K562 (cell line): ENCODE measurements around the gene RBBP5. TPM values are rescaled to one million over a fixed set of nuclear protein-coding genes. Genes with fewer than 3 reads are reported as not detected.

Experiments used
- FIP1L1 ChIP-seq: fragments of 200-400 bp; formaldehyde crosslinking; IDR thresholded peaks from 2 replicates; pipeline ENCODE4 v1.6.1; 2018; ENCODE audit warnings: mild to moderate bottlenecking, low read depth, low read length; ENCODE audit not compliant: poor library complexity, severe bottlenecking
- FOXJ2 ChIP-seq: fragments of 200-800 bp; sonication (Bioruptor generic); IDR thresholded peaks from 2 replicates; pipeline ENCODE4 v1.6.1; 2016; ENCODE audit warnings: missing genetic modification characterization, missing compliant biosample characterization
- HEY1 ChIP-seq: fragments of 250-450 bp; sonication (Bioruptor Pico); IDR thresholded peaks from 2 replicates; pipeline ENCODE4 v1.5.0; 2020; ENCODE audit warnings: mild to moderate bottlenecking, moderate library complexity, borderline replicate concordance
- MCM3 ChIP-seq: fragments of 450-650 bp; IDR thresholded peaks from 2 replicates; pipeline ENCODE4 v1.6.1; 2016
- RB1 ChIP-seq: fragments of 450-650 bp; IDR thresholded peaks from 2 replicates; pipeline ENCODE4 v1.6.1; 2017; ENCODE audit warnings: low read depth, mild to moderate bottlenecking
- SIRT6 ChIP-seq: IDR thresholded peaks from one replicate; pipeline ENCODE4 v1.6.1; 2012; ENCODE audit warnings: low read depth, mild to moderate bottlenecking, control low read depth, inconsistent platforms, low read length, moderate library complexity
- ZBTB40 ChIP-seq, 2 experiments: fragments of 450-650 bp in 1 of 2; sonication (generic) in 1 of 2; formaldehyde crosslinking in 1 of 2; IDR thresholded peaks; 2 replicates each; pipeline versions ENCODE4 v1.7.1 to v1.9.0; 2016 to 2022; ENCODE audit warnings: inconsistent platforms in 1 of 2, mild to moderate bottlenecking in 1 of 2, missing genetic modification reagents in 1 of 2
- polyA plus RNA-seq, 8 experiments: library from polyadenylated mRNA; depleted of rRNA in 4 of 8; stranded (reverse) in 5 of 8; unstranded in 3 of 8; fragments of >200 nt; fragmentation: Nextera tagmentation in 2 of 8; fragmentation: Illumina TruSeq in 1 of 8; extraction: Ambion mirVana in 2 of 8; extraction: Trizol in 1 of 8; gene quantifications; 2 replicates each; pipeline versions ENCODE4 v1.2.1 to v1.2.3, GENCODE V29; 2011 to 2014; ENCODE audit warnings: inconsistent platforms in 1 of 8, missing spikeins in 1 of 8
- total RNA-seq, 7 experiments: library from RNA; depleted of rRNA in 6 of 7; stranded (reverse); fragments of >200 nt in 6 of 7; fragmentation: Illumina TruSeq in 2 of 7; extraction: Trizol in 2 of 7; gene quantifications; 2 replicates each; pipeline versions ENCODE4 v1.2.1 to v1.2.3, GENCODE V29; 2011 to 2021; ENCODE audit warnings: low replicate concordance in 1 of 7
- TF ChIP-seq, protein P1 (sequence below), 2 experiments: fragments of 450-650 bp; formaldehyde crosslinking in 1 of 2; IDR thresholded peaks; 2 replicates each; pipeline versions ENCODE4 v1.4.0 to v1.6.1; 2014 to 2020; ENCODE audit warnings: mild to moderate bottlenecking in 2 of 2, borderline replicate concordance in 1 of 2, low read depth in 1 of 2
- TF ChIP-seq, protein P2 (sequence below): fragments of 450-650 bp; formaldehyde crosslinking; IDR thresholded peaks from 2 replicates; pipeline ENCODE4 v1.4.0; 2022; ENCODE audit warnings: missing genetic modification characterization

RBBP5 gene
- total and polyA plus RNA-seq, 9 of the 15 experiments (the other 6 are each of a cell fraction or from before 2014, with no cell fraction given): 17.2 to 37.4 (median 28.4) TPM

DNA sequence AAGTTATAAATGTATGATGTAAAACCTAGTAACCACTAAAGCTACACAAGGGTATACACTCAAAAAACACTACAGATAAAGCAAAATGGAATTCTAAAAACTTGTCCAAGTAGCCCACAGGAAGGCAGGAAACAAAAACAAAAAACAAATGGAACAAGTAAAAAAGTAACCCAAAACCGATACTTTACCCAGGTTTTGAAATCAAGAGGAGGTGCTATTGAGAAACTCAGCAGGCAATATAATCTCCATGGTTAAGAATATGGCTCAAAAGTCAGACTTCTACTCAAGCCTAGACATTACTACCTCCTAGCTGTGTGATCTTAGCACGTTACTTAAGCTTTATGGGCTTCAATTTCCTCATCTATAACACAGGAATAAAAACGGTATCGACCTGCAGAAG, 13.3 kb downstream of the RBBP5 start (continued):
- no peak for TF ChIP-seq ZBTB40 (IDR thresholded peaks at IDR 0.05)
- no peak for TF ChIP-seq ZBTB40 (CRISPR knock-in tag; IDR thresholded peaks at IDR 0.05)
- TF ChIP-seq, protein P1, sequence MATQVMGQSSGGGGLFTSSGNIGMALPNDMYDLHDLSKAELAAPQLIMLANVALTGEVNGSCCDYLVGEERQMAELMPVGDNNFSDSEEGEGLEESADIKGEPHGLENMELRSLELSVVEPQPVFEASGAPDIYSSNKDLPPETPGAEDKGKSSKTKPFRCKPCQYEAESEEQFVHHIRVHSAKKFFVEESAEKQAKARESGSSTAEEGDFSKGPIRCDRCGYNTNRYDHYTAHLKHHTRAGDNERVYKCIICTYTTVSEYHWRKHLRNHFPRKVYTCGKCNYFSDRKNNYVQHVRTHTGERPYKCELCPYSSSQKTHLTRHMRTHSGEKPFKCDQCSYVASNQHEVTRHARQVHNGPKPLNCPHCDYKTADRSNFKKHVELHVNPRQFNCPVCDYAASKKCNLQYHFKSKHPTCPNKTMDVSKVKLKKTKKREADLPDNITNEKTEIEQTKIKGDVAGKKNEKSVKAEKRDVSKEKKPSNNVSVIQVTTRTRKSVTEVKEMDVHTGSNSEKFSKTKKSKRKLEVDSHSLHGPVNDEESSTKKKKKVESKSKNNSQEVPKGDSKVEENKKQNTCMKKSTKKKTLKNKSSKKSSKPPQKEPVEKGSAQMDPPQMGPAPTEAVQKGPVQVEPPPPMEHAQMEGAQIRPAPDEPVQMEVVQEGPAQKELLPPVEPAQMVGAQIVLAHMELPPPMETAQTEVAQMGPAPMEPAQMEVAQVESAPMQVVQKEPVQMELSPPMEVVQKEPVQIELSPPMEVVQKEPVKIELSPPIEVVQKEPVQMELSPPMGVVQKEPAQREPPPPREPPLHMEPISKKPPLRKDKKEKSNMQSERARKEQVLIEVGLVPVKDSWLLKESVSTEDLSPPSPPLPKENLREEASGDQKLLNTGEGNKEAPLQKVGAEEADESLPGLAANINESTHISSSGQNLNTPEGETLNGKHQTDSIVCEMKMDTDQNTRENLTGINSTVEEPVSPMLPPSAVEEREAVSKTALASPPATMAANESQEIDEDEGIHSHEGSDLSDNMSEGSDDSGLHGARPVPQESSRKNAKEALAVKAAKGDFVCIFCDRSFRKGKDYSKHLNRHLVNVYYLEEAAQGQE (IDR thresholded peaks at IDR 0.05; ENCODE audit: borderline replicate concordance): no peak
- TF ChIP-seq, protein P1 (CRISPR knock-in tag; IDR thresholded peaks at IDR 0.05; ENCODE audit: low read depth): no peak
- TF ChIP-seq FIP1L1: no peak
- TF ChIP-seq FOXJ2 (tag): no peak
- no peak for TF ChIP-seq SIRT6
- TF ChIP-seq MCM3: no peak
- no peak for TF ChIP-seq RB1
- no peak for TF ChIP-seq HEY1 (CRISPR knock-in tag)
- TF ChIP-seq, protein P2, sequence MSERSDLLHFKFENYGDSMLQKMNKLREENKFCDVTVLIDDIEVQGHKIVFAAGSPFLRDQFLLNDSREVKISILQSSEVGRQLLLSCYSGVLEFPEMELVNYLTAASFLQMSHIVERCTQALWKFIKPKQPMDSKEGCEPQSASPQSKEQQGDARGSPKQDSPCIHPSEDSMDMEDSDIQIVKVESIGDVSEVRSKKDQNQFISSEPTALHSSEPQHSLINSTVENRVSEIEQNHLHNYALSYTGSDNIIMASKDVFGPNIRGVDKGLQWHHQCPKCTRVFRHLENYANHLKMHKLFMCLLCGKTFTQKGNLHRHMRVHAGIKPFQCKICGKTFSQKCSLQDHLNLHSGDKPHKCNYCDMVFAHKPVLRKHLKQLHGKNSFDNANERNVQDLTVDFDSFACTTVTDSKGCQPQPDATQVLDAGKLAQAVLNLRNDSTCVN (CRISPR knock-in tag): no peak
